Dedifferentiated amniotic fluid mesenchymal stem cell (primary cell): ENCODE data around the gene RMI2.

Experiments
- DNase-seq: peaks from one replicate; pipeline ENCODE4 v3.0.0-alpha.2; 2016; ENCODE audit errors: extremely low spot score

Gene RMI2

DNA sequence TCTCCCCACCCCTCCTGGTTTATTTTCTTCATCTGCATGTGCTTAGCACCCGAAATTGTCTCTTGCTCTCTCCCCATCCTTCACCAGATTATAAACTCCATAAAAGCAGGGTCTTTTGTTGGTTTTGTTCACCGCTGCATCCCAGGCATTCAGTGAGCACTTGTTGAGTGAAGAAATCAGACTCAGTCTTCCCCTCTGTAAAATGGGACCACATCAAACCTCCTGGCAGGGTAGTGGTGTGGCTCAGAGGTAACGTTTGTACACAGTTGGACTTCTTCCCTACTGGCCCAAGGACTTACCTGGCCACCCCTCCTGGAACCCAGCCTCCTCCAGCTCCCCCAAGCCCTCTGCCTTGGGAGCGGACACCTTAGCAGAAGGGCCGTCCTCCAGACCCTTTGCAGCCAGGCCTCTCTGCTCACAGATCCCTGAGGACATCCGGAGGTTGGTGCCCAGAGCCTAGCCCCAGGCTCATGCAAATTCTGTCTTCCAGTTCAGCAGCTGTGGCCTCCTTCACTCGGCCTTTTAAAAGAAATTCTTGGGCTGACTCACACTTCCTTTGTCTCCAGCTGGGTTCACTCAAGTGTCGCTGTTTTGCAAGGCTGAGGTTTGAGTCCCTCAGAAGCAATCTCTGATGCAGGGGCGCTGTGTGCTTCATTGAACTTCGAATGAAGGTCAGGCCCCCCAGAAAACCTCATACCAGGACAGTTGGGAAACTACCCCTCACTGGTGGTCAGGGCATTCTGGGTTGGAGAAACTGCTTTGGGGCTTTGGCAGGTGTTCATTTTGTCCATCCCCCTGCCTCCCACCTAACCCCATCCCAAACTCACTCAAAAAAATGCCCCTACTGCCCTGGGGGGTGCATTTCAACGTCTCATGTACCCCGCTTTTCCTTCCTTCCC, 16.8 kb upstream of the RMI2 start:
- DNase-seq, result peak; percentile 96

DNA sequence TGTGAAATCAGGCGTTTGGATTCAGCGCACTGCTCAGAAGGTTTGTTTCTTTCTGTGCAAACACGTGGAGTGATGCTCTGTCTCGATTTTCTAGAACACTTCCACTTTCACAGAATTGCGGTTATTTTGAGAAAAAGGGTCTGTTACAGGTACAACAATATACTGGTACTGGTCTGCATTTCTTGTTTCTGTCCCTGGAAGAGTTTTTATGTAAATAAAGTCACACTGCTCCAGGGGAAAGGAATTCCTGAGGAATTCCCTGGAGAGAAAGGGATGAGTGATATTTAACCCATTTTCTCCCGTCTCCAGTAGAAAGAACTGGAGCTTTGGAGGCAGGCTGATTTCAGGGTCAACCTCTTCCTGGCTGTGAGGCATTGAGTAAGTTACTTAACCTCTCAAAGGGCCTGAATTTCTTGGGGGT, 16.2 kb upstream of the RMI2 start:
- DNase-seq, result no peak

DNA sequence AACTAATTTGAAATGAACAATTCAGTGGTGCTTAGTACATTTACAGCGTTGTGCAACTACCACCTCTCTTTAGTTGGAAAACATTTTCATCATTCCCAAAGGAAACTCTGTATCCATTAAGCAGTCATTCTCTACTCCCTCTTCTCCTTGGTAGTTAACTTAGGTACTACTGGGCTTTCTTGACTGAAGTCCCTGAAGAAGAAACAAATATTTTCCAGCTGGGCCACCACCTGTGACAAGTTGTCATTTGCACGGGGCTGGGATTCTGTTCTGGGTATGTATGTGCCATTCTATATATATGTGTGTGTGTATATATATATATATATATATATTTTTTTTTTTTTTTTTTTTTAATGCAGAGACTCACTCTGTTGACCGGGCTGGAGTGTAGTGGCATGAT, 15.4 kb upstream of the RMI2 start:
- DNase-seq, result no peak

DNA sequence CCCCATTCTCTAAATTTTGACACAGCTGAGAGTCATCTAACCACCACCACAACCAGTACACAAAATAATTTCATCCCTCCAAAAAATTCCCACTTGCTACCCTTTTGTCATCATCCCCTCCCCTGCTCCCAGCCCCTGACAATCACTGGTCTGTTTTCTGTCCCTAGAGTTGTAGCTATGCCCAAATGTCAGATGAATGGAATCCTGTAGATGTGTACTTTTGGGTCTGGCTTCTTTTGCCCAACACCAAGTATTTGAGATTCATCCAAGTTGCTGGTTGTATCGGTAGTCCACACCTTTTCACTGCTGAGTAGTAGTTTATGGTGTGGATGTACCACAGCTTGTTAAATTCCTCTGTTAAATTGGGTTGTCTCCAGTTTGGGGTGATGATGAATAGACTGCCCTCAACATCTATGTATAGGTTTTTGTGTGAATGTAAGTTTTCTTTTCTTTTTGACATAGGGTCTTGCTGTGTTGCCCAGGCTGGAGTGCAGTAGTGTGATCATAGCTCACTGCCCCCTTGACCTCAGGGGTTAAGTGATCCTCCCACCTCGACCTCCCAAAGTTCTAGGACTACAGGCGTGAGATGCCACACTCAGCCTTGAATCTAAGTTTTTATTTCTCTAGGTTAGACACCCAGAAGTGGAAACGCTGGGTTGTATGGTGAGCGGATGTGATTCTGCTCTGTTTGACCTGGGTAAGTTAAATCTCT, 14.6 kb upstream of the RMI2 start:
- DNase-seq, result no peak

DNA sequence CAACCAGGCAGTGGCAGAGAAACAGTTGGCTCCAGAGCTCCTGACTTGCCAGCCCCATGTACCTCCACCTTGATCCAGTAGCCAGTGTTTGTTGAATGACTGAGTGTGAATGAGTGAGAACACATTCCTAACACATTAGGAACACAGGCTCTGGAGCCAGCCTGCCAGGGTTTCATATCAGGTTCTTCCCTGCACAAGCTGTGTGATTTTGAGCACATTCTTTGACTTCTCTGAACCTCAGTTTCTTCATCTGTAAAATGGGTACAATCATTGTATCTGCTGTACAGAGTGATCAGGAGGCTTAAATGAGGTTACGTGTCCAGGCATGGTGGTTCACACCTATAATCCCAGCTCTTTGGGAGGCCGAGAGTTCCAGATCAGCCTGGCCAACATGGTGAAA, 13.3 kb upstream of the RMI2 start:
- no peak for DNase-seq

DNA sequence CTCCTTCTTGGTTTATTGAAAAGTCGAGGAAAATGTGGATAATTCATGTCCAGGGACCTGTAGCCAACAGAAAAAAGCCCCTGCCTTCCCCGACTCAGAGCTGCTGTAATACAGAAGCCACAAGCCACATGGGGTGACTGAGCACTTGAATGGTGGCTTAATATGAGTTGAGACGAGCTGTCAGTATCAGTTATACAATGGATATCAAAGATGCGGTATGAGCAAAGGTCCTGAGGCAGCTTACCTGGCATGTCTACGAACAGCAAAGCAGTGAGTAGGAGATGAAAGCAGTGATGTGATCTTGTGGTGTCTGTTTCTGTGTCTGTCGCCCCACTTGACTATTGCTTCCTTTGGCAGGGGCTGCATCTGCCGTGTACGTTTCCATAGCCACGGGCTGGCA, 12.2 kb upstream of the RMI2 start:
- DNase-seq, result no peak

DNA sequence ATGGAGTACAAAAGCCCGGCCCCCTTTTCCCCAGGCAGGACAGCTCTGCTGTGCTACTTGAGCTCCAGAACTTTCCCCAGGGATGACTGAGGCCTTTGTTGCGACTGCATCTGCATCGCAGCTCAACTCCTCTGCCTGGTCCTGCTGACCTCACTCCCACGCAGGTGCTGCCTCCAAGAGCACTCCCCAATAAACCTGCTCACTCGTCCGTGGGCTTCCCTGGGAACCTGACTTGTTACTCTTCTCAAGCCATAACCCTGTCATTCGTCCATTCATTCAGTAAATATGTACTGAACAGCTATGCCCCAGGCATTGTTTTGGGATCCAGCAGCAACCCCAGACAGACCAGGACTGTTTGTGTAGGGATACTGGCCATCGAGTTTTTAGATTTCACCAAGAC, 11.6 kb upstream of the RMI2 start:
- DNase-seq, result no peak

DNA sequence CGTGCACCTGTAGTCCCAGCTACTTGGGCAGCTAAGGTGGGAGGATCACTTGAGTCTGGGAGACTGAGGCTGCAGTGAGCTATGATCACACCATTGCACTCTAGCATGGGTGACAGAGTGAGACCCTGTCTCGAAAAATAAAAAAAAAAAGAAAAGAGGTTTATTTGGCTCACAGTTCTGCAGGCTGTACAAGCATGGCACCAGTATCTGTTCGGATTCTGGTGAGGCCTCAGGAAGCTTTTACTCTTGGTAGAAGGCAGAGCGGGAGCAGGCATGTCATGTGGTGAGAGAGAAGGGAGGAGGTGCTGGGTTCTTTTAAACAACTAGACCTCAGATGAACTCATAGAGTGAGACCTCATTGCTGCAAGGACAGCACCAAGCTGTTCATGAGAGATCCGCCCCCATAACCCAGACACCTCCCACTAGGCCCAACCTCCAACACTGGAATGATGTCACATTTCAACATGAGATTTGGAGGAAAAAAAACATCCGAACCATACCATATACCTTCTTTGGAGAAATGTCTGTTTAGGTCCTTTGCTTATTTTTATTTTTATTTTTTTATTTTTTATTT, 10.3 kb upstream of the RMI2 start:
- no peak for DNase-seq

DNA sequence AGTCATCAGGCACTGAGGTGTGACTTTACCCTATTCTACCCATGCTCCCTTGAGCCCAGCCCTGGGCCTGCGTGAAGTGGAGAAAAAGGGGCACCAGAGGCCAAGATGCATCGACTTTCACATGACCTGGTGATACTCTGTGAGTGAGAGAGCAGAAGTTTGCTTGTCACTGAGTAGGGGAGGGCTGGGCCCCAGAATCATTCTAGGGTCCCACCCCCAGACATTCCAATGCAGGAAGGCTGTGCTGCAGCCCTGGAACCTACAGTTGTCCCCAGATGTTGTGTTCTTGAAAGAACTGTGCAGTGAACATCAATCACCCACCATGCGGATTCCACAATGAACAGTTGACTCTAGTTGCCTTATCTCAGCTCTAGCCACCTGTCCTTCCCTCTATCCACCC, 6.2 kb upstream of the RMI2 start:
- no peak for DNase-seq

DNA sequence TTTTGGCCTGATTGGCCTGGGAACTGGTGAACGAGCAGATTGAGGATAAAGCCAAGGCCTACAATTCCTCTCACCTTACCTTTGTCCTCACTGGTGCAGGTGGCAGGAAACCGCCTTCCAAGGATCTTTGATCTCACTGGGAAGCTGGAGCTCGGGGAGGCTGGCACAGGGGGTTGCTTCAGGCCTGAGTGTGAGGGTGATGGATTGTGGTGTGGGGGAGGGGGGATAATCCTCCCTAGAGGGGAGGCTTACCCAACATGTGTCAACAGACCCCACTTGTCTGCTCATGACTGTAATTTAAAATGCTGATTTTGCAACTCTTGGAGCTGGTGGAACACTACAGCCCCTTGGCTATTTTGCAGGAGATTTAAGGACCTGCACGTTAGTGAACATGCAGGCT, 4.5 kb upstream of the RMI2 start:
- DNase-seq, result no peak

DNA sequence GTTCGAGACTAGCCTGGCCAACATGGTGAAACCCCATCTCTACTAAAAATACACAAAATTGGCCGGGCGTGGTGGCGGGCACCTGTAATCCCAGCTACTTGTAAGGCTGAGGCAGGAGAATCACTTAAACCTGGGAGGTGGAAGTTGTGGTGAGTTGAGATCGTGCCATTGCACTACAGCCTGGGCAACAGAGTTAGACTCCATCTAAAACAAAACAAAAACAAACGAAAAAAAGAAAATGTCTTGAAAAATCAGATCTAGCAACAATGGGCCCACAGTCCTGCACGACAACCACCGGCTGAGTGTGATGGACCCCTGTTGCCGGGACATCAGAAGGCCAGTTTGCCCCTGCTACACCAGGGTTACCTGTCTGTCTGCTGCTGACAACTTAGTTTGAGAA, 3.9 kb upstream of the RMI2 start:
- no peak for DNase-seq

DNA sequence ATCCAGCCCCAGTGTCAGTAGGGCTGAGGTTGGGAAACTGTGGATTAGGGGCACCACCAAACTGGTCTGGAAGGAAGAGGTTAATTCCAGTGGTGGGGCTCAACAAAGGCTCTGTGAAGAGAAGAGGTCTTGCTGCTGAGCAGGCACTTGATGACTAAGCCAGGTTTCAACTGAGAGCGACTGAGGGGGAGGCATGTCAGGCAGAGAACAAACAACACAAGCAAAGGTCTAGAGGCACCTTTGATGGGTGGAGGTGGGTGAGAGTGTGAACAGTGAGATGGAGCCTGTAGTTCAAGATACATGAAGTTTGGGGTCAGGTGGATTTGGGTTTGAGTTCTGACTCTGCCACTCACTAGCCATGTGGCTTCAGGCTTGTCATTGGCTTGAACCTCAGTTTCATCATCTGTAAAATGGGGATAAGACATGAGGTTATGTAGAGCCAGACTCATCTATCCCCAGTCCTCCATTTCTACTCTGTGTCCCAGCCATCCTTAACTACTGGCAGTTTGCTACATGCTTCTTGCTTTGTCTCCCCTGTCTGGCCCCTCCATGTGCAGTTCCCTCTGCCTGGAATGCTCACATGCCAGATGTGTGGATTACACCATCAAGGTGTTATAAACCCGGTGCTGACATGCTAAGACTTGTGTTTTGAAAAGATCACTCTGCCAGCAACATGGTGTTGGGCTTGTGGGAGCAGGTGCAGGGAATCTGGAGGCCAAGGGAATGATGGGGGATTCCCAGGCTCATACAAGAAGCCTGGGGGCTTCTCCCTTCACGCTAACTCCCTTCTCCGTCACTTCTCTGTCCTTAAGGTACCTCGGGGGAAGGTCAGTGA, 3.0 kb upstream of the RMI2 start:
- no peak for DNase-seq

DNA sequence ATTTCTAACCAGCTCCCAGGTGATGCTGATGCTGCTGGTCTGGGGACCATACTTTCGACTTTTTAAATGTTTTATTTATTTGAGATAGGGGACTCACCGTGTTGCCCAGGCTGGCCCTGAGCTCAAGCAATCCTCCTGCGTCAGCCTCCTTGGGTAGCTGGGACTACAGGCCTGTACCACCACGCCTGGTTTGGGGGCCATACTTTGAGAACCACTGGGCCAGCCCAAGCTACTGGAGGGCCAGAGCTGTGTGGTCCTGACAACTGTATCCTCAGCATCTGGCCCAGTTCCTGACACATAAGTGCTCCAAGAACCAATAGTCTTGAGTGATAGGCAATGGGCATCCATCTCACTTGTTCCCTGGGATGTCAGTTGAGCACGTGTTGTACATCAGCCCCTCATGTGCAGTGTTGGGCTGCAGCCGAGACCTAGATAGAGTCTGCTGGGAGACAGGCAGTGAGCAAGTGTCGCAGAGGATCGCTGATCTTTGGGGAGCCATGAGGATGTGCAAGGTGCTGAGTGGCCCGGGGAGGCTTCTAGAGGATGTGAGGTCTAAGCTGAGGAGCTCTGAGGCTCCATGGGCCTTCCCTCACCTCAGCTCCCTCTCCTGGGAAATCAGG, 1.6 kb downstream of the RMI2 start:
- DNase-seq, result no peak

DNA sequence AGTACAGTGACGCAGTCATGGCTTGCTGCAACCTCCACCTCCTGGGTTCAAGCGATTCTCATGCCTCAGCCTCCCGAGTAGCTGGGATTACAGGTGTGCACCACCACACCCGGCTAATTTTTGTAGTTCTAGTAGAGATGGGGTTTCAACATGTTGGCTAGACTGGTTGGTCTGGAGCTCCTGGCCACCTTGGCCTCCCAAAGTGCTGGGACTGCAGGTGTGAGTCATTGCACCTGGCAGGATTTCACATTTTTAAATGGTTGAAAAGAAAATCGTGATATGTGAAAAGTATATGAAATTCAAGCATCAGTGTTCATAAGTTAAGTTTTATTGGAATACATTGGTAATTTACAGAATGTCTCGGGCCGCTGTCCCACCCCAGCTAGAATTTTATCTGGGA, 2.6 kb downstream of the RMI2 start:
- DNase-seq, result no peak

DNA sequence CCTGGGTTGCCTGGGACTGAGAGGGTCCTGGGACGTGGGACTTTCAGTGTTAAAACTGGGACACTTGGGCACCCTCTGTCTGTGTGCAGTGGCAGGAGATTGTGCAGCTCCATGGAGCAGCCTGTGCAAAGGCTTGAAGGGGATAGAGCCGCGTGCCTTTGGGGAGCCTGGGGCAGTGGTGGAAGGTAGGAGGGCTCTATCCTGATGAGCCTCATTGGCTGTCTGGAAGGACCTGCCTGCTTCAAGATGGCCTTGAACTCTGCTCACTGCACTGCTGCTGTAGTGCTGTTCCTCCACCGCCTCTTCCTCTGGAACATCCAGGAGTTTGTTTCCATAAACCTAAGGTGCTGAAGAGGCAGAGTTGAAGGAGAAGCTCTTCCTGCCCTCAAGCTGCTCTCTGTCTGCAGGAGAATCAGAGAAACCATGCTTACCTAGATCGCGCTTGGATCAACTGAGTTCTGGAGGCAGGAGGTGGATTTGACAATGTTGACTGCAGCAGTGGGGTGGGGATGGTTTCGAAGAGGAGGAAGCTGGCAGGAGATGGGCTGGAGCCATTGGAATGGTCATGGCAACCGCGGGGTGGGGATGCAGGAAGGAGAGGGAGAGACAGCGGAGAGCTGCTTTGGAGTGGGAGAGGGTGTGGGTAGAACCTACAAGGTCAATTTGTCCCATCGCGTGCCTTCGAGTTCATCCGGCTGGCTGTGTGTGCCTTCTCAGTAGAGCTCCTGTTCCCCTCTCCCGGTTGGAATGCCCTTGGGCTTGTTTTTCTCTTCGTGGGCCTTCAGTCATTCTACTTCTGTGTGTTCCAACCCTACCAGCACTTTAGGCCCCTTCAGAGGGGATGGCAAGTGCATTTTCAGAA, 3.7 kb downstream of the RMI2 start:
- no peak for DNase-seq

DNA sequence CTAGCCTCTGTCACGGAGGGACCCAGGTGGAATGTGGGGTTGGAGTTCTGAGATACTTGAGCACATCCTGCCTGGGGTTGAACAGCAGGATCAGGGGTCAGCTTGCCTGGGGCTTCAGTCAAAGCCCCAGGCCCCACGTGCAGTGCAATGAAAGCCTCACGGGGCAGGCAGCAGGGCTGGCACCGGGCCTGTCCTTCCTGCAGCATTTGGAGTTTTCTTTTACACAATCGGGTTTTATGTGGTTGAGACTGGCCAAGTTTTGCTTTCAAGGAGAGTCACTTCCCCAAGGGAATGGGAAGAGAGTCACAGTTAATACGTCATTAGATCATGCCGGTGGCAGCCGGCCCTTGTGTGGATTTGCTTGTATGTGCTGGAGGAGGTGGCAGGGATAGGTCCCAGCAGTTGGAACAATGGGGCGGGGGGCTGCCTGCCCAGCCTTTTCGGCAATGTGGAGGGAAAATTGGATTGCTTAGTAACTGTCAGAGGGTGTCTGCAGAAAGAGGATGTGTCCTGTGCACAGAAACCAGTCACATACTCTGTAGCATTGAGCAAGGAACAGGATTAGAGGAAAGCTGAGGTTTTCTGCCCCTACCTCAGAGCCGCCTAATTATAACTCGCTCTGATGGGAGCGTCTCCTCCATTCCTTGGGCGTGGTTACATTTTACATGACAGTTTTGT, 4.5 kb downstream of the RMI2 start:
- peak; percentile 42 for DNase-seq

DNA sequence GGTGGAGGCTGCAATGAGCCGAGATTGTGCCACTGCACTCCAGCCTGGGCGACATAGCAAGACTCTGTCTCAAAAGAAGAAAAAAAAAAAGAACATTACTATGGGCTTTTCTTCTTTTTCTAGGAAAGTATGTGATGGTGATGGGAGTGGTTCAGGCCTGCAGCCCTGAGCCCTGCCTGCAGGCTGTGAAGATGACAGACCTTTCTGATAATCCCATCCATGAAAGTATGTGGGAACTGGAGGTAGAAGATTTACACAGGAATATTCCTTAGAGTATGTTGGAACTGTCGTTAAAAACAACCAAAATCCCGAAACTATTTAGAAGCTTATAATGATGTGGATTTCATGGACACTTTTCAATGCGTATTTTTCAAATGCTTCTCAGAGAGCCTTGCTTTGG, 5.3 kb downstream of the RMI2 start:
- no peak for DNase-seq

DNA sequence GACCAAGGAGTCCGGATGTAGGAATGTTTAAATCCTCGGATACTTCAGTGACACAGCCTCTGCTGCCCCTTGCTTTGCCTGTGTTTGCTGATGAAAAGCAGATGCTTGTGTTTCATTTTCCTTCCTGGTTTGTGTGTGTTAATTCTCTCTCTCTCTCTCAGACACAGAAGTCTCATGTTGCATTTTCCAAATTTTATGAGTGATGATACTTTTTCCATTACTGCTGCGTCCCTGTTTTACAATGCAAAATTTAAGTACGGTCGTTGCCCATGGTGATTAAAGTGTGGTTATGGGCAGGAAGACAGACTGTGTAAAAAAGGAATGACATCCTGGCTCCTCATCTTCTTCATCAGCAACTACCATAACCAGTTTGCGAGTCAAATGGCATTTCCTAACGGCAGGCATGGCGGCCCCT, 5.7 kb downstream of the RMI2 start:
- peak; percentile 89 for DNase-seq

DNA sequence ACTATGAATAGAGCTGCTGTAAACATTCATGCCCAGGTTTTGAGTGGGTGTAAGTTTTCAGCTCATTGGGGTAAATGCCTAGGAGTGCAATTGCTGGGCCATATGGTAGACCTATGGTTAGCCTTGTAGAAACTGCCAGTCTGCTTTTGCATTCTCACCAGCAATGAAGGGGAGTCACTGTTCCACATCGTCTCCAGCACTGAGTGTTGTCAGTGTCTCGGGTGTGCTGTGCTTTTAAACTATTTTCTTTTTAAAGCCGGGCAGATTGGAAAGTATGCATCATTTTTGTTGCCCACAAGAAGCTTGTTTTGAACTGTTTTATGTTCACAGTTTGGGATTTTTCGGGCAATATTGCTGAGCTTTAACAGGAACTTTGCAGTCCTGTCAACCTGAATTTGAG, 7.9 kb downstream of the RMI2 start:
- DNase-seq, result no peak

DNA sequence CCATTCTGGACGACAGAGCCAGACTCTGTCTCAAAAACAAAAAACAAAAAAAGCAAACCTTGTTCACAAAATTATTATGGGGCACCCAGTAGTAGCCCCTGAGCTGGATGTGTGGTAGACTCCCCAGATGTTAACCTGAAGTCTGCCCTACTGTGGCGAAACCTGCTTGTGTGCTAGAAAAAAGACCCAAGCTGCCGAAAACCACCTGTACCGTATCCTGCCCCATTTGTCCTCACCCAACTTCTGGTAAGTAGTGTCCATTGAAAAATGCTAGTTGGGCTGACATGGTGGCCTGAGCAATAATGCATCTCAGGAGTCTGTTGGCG, 9.1 kb downstream of the RMI2 start:
- DNase-seq, result no peak
